ENCODE measurements around the gene PCDHGA4.
"Not testable (repeated sequence)": the region's sequence is repeated elsewhere in the genome, so short reads cannot be mapped to it uniquely, and the experiment has no call there.

Gene PCDHGA4

DNA sequence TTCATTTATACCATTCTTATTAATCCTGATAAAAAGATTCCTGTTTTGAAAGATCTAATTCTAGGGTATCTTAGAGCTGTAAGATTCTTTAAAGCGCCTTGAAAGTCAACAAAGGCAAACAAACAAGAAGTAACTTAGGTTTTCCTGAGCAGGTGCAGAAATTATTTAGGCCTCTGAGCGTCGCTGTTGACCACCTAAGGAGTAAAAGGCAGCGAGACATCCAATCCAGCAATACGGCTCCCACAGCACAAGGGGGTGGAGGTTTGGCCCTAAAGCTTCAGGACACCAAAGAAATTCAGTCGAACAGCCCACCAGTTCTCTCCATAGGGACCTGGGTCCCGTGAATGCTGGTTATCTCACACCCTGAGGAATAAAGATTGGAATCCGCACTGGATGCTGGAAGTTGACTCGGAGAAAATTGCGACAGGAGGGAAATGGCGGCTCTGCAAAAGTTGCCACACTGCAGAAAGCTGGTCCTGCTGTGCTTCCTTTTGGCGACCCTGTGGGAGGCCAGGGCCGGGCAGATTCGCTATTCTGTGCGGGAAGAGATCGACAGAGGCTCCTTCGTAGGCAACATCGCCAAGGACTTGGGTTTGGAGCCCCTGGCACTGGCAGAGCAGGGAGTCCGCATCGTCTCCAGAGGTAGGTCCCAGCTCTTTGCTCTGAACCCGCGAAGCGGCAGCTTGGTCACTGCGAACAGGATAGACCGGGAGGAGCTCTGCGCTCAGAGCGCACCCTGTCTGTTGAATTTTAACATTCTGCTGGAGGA, 16.1 kb upstream of the PCDHGA4 start, which contains the start of gene PCDHGA2:
PCDHGA2 (plus strand) TSS at position 223 of the 769 bp plus-strand sequence.
- TF ChIP-seq, protein P1, sequence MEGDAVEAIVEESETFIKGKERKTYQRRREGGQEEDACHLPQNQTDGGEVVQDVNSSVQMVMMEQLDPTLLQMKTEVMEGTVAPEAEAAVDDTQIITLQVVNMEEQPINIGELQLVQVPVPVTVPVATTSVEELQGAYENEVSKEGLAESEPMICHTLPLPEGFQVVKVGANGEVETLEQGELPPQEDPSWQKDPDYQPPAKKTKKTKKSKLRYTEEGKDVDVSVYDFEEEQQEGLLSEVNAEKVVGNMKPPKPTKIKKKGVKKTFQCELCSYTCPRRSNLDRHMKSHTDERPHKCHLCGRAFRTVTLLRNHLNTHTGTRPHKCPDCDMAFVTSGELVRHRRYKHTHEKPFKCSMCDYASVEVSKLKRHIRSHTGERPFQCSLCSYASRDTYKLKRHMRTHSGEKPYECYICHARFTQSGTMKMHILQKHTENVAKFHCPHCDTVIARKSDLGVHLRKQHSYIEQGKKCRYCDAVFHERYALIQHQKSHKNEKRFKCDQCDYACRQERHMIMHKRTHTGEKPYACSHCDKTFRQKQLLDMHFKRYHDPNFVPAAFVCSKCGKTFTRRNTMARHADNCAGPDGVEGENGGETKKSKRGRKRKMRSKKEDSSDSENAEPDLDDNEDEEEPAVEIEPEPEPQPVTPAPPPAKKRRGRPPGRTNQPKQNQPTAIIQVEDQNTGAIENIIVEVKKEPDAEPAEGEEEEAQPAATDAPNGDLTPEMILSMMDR (IDR thresholded peaks at IDR 0.05; ENCODE audit: insufficient read depth, low read length, missing control alignments): peak; percentile 53
- no peak for DNase-seq (ENCODE audit: low read depth, low spot score)
- CTCF ChIA-PET: interaction anchor here (0.7 to 4.2 kb wide), 22 partner anchors 8 to 231 kb away, joined by 3 to 65 read pairs (median 6); partner anchors contain the start of genes PCDHB14, PCDHGA1, PCDHGA12 and PCDHGA4
- H3K4me3 ChIP-seq (ENCODE audit: low read depth, low read length): peak within 1 kb of the TSS; percentile 51
- POLR2A ChIA-PET: no interaction called here

DNA sequence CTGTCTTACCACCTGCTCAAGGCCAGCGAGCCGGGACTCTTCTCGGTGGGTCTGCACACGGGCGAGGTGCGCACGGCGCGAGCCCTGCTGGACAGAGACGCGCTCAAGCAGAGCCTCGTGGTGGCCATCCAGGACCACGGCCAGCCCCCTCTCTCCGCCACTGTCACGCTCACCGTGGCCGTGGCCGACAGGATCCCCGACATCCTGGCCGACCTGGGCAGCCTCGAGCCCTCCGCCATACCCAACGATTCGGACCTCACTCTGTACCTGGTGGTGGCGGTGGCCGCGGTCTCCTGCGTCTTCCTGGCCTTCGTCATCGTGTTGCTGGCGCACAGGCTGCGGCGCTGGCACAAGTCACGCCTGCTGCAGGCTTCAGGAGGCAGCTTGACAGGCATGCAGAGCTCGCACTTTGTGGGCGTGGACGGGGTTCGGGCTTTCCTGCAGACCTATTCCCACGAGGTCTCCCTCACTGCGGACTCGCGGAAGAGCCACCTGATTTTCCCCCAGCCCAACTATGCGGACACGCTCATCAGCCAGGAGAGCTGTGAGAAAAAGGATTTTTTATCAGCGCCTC, 14.0 kb upstream of the PCDHGA4 start:
- H3K4me3 ChIP-seq (ENCODE audit: low read depth, low read length); DNase-seq (ENCODE audit: low read depth, low spot score); POLR2A ChIA-PET: not testable (repeated sequence)
- CTCF ChIA-PET: interaction anchor here (4.2 kb wide), 1 partner anchor 223 kb away, joined by 65 read pairs; no protein-coding TSS in a partner anchor

DNA sequence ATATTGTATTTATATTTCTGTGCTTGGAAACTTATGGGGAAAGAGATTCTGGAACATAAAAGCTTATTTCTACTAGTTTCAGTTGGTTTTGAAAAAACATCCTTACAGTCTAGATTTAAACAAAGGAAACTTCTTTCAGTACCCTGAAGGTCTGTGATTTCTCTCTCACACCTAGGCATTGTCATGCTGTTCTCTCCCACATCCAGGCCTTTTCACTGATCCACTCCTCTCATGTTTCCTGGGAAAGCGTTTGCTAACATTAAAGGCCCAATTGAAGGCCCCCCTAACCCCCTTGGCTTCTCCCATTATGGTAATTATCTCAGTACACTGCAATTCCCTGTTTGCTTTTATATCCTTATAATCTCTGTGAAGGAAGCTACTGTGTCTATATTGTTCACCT, 12.0 kb upstream of the PCDHGA4 start:
- TF ChIP-seq, protein P1 (IDR thresholded peaks at IDR 0.05; ENCODE audit: insufficient read depth, low read length, missing control alignments): no peak
- DNase-seq (ENCODE audit: low read depth, low spot score): no peak
- CTCF ChIA-PET: interaction anchor here (0.7 to 10.4 kb wide), 19 partner anchors 8 to 226 kb away, joined by 3 to 134 read pairs (median 5); partner anchors contain the start of genes PCDHGA1, PCDHGA10, PCDHGA4 and PCDHGA9
- no peak overlapping the region for H3K4me3 ChIP-seq (ENCODE audit: low read depth, low read length)
- POLR2A ChIA-PET: no interaction called here

- DNase-seq (ENCODE audit: low read depth, low spot score): no peak
- TF ChIP-seq, protein P1 (IDR thresholded peaks at IDR 0.05; ENCODE audit: insufficient read depth, low read length, missing control alignments): no peak
- POLR2A ChIA-PET: no interaction called here
- CTCF ChIA-PET: interaction anchor here (0.7 to 10.4 kb wide), 24 partner anchors 9 to 232 kb away, joined by 3 to 134 read pairs (median 4); partner anchors contain the start of genes PCDHGA1, PCDHGA11, PCDHGA4 and PCDHGA5
- H3K4me3 ChIP-seq (ENCODE audit: low read depth, low read length): peak within 1 kb of the TSS; percentile 43
Measured at GRCh38 chr5:141343242-141343952, 11.4 kb upstream of the PCDHGA4 start, which contains the start of gene PCDHGA3. Gene PCDHGA3 (plus strand): TSS chr5:141343829. CDS start chr5:141344034, 205 bp downstream.

GRCh38 chr5:141343953-141344463, 10.8 kb upstream of the PCDHGA4 start:
- no peak for DNase-seq (ENCODE audit: low read depth, low spot score)
- POLR2A ChIA-PET: no interaction called here
- CTCF ChIA-PET: interaction anchor here (0.9 to 10.4 kb wide), 20 partner anchors 9 to 231 kb away, joined by 3 to 134 read pairs (median 4); partner anchors contain the start of genes PCDHGA1, PCDHGA11, PCDHGA4 and PCDHGA5
- TF ChIP-seq, protein P1 (IDR thresholded peaks at IDR 0.05; ENCODE audit: insufficient read depth, low read length, missing control alignments): no peak
- peak overlapping the region; percentile 43 for H3K4me3 ChIP-seq (ENCODE audit: low read depth, low read length)

GRCh38 chr5:141345327-141345726, 9.5 kb upstream of the PCDHGA4 start:
- DNase-seq (ENCODE audit: low read depth, low spot score): no peak

GRCh38 chr5:141346017-141346416, 8.8 kb upstream of the PCDHGA4 start:
- CTCF ChIA-PET: interaction anchor here (1.1 to 10.4 kb wide), 5 partner anchors 10 to 228 kb away, joined by 3 to 134 read pairs (median 4); no protein-coding TSS in a partner anchor
- H3K4me3 ChIP-seq (ENCODE audit: low read depth, low read length); POLR2A ChIA-PET; DNase-seq (ENCODE audit: low read depth, low spot score): not testable (repeated sequence)

More at GRCh38 chr5:141345327-141345726, 9.5 kb upstream of the PCDHGA4 start:
- ChIA-PET CTCF (interaction anchor here (1.1 to 10.4 kb wide), 4 partner anchors 13 to 221 kb away, joined by 3 to 134 read pairs (median 18); no protein-coding TSS in a partner anchor), POLR2A (no interaction called here)
- TF ChIP-seq, protein P1 (IDR thresholded peaks at IDR 0.05; ENCODE audit: insufficient read depth, low read length, missing control alignments): no peak
- H3K4me3 ChIP-seq (ENCODE audit: low read depth, low read length): no peak overlapping the region
